Measurements from ENCODE around the gene DPAGT1. TPM values are rescaled to one million over a fixed set of nuclear protein-coding genes. Genes with fewer than 3 reads are reported as not detected.

The DPAGT1 gene
- total and polyA plus RNA-seq, 2 experiments from 2014 or later, result 37.2 to 52.6 TPM

DNA sequence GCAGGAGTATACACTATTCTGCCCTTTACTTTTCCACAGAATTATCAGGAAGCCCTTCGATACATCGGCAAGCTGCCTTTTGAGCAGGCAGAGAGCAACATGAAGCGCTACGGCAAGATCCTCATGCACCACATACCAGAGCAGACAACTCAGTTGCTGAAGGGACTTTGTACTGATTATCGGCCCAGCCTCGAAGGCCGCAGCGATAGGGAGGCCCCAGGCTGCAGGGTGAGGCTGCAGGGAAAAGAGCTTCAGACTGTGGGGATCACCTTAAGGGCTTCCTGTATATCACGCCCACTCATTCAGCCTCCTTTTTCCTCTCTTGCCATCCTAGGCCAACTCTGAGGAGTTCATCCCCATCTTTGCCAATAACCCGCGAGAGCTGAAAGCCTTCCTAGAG, 23.8 kb downstream of the DPAGT1 start:
- Mint-ChIP-seq H3K36me3 (ENCODE audit: low read depth) (peaks cover 62% of the 10 kb centered on the region), H3K4me3 (no peak overlapping the region), H3K4me1 (no peaks in the 10 kb centered on the region; the same call in 2 of the 3 replicates), H3K27ac (no peak overlapping the region), H3K27me3 (ENCODE audit: insufficient read depth, low read depth, poor library complexity) (peaks cover 2% of the 10 kb centered on the region), H3K9me3 (no peaks in the 10 kb centered on the region)
- Histone ChIP-seq H3K36me3 (ENCODE audit: insufficient read depth) (peaks cover 21% of the 10 kb centered on the region), H3K9me2 (ENCODE audit: insufficient read depth) (no peaks in the 10 kb centered on the region), H3K4me1 (ENCODE audit: insufficient read depth) (no peaks in the 10 kb centered on the region), H3K27me3 (ENCODE audit: insufficient read depth) (no peaks in the 10 kb centered on the region), H3K27ac (ENCODE audit: low read depth) (no peak overlapping the region), H3F3A (replicated peaks; ENCODE audit: low read depth) (0 out of 2 replicates have a peak, but pooled peaks cover 3% of the 10 kb centered on the region), H3K4me3 (no peak overlapping the region), H3K4me2 (no peak overlapping the region), H4K20me1 (replicated peaks; ENCODE audit: insufficient read depth) (peaks cover 3% of the 10 kb centered on the region; the same call in 1 of the 2 replicates), H2AFZ (no peak overlapping the region), H3K79me2 (replicated peaks; ENCODE audit: insufficient read depth) (no peaks in the 10 kb centered on the region)
- no peak for DNase-seq (ENCODE audit: low spot score)
- ATAC-seq, result no peak
- TF ChIP-seq CREB1 (CRISPR knock-in tag; IDR thresholded peaks at IDR 0.05; ENCODE audit: low read depth) (no peak), POLR2AphosphoS5 (IDR thresholded peaks at IDR 0.05; ENCODE audit: low read depth) (no peak), JUNB (IDR thresholded peaks at IDR 0.05; ENCODE audit: unreplicated experiment) (no peak), ZNF331 (CRISPR knock-in tag; IDR thresholded peaks at IDR 0.05; ENCODE audit: low read depth) (no peak), EZH2phosphoT487 (IDR thresholded peaks at IDR 0.05; ENCODE audit: unreplicated experiment) (no peak), REST (IDR thresholded peaks at IDR 0.05; ENCODE audit: unreplicated experiment) (no peak)
- TF ChIP-seq, protein P1, sequence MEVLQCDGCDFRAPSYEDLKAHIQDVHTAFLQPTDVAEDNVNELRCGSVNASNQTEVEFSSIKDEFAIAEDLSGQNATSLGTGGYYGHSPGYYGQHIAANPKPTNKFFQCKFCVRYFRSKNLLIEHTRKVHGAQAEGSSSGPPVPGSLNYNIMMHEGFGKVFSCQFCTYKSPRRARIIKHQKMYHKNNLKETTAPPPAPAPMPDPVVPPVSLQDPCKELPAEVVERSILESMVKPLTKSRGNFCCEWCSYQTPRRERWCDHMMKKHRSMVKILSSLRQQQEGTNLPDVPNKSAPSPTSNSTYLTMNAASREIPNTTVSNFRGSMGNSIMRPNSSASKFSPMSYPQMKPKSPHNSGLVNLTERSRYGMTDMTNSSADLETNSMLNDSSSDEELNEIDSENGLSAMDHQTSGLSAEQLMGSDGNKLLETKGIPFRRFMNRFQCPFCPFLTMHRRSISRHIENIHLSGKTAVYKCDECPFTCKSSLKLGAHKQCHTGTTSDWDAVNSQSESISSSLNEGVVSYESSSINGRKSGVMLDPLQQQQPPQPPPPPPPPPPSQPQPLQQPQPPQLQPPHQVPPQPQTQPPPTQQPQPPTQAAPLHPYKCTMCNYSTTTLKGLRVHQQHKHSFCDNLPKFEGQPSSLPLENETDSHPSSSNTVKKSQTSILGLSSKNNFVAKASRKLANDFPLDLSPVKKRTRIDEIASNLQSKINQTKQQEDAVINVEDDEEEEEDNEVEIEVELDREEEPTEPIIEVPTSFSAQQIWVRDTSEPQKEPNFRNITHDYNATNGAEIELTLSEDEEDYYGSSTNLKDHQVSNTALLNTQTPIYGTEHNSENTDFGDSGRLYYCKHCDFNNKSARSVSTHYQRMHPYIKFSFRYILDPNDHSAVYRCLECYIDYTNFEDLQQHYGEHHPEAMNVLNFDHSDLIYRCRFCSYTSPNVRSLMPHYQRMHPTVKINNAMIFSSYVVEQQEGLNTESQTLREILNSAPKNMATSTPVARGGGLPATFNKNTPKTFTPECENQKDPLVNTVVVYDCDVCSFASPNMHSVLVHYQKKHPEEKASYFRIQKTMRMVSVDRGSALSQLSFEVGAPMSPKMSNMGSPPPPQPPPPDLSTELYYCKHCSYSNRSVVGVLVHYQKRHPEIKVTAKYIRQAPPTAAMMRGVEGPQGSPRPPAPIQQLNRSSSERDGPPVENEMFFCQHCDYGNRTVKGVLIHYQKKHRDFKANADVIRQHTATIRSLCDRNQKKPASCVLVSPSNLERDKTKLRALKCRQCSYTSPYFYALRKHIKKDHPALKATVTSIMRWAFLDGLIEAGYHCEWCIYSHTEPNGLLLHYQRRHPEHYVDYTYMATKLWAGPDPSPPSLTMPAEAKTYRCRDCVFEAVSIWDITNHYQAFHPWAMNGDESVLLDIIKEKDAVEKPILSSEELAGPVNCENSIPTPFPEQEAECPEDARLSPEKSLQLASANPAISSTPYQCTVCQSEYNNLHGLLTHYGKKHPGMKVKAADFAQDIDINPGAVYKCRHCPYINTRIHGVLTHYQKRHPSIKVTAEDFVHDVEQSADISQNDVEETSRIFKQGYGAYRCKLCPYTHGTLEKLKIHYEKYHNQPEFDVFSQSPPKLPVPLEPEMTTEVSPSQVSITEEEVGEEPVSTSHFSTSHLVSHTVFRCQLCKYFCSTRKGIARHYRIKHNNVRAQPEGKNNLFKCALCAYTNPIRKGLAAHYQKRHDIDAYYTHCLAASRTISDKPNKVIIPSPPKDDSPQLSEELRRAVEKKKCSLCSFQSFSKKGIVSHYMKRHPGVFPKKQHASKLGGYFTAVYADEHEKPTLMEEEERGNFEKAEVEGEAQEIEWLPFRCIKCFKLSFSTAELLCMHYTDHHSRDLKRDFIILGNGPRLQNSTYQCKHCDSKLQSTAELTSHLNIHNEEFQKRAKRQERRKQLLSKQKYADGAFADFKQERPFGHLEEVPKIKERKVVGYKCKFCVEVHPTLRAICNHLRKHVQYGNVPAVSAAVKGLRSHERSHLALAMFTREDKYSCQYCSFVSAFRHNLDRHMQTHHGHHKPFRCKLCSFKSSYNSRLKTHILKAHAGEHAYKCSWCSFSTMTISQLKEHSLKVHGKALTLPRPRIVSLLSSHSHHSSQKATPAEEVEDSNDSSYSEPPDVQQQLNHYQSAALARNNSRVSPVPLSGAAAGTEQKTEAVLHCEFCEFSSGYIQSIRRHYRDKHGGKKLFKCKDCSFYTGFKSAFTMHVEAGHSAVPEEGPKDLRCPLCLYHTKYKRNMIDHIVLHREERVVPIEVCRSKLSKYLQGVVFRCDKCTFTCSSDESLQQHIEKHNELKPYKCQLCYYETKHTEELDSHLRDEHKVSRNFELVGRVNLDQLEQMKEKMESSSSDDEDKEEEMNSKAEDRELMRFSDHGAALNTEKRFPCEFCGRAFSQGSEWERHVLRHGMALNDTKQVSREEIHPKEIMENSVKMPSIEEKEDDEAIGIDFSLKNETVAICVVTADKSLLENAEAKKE (CRISPR knock-in tag; IDR thresholded peaks at IDR 0.05), result no peak

All from GM23338 (cell line).